ENCODE results near the gene DNM3.

GRCh38 chr1:172266528-172267174, 425.4 kb downstream of the DNM3 start:
- TF ChIP-seq CTCF (IDR thresholded peaks at IDR 0.05), result no peak
- TF ChIP-seq POLR2A (IDR thresholded peaks at IDR 0.05), result no peak

Data from lower leg skin (tissue), 3 donors.